HG03139 (cell line): ENCODE measurements around the gene TGFBI.

ENCODE experiments used
- ATAC-seq: cut with Tn5 transposase; IDR thresholded peaks from one replicate; pipeline ENCODE4 v1.9.1; 2021; ENCODE audit not compliant: unreplicated experiment

The TGFBI gene

GRCh38 chr5:136025900-136026299, 2.9 kb upstream of the TGFBI start:
- no peak for ATAC-seq

GRCh38 chr5:136026636-136027035, 2.2 kb upstream of the TGFBI start:
- ATAC-seq: no peak

- ATAC-seq: no peak
Measured at GRCh38 chr5:136027311-136027710, 1.5 kb upstream of the TGFBI start.

- no peak for ATAC-seq
Measured at GRCh38 chr5:136028090-136028489, 698 bp upstream of the TGFBI start.

- ATAC-seq: no peak
Measured at GRCh38 chr5:136030252-136030651, 1.5 kb downstream of the TGFBI start.

- no peak for ATAC-seq
Measured at GRCh38 chr5:136030956-136031611, 2.3 kb downstream of the TGFBI start.

- ATAC-seq: no peak
Measured at GRCh38 chr5:136031711-136032110, 2.9 kb downstream of the TGFBI start.

GRCh38 chr5:136032564-136032963, 3.8 kb downstream of the TGFBI start:
- no peak for ATAC-seq

GRCh38 chr5:136033234-136033633, 4.4 kb downstream of the TGFBI start:
- no peak for ATAC-seq

- ATAC-seq: no peak
Measured at GRCh38 chr5:136033848-136034247, 5.1 kb downstream of the TGFBI start.

GRCh38 chr5:136034492-136034891, 5.7 kb downstream of the TGFBI start:
- ATAC-seq: no peak

- no peak for ATAC-seq
Measured at GRCh38 chr5:136034984-136035383, 6.2 kb downstream of the TGFBI start.

- ATAC-seq: no peak
Measured at GRCh38 chr5:136035837-136036236, 7.0 kb downstream of the TGFBI start.

GRCh38 chr5:136036293-136036911, 7.6 kb downstream of the TGFBI start:
- ATAC-seq: no peak

GRCh38 chr5:136037001-136037705, 8.4 kb downstream of the TGFBI start:
- peak; percentile 72 for ATAC-seq

GRCh38 chr5:136038635-136039034, 9.8 kb downstream of the TGFBI start:
- ATAC-seq: no peak

- ATAC-seq: no peak
Measured at GRCh38 chr5:136039202-136039601, 10.4 kb downstream of the TGFBI start.

- no peak for ATAC-seq
Measured at GRCh38 chr5:136040746-136041415, 12.1 kb downstream of the TGFBI start.

GRCh38 chr5:136042156-136042555, 13.4 kb downstream of the TGFBI start:
- ATAC-seq: no peak

- ATAC-seq: no peak
Measured at GRCh38 chr5:136042665-136043121, 13.9 kb downstream of the TGFBI start.

GRCh38 chr5:136043551-136043950, 14.8 kb downstream of the TGFBI start:
- no peak for ATAC-seq
